ENCODE results near the gene CNN2. TPM values are rescaled to one million over a fixed set of nuclear protein-coding genes. Genes with fewer than 3 reads are reported as not detected.

CNN2 gene
- total RNA-seq, 1 donor from 2014 or later: 189 TPM

- peak; percentile 70 for DNase-seq (ENCODE audit: low read depth)
- Histone ChIP-seq H3K36me3 (ENCODE audit: control insufficient read depth, insufficient read depth, low read length) (no peaks in the 10 kb centered on the region), H3K27me3 (ENCODE audit: control insufficient read depth, insufficient read depth, low read length) (no peaks in the 10 kb centered on the region), H3K4me3 (ENCODE audit: low read depth, low read length) (peak overlapping the region; percentile 42)
- FAIRE-seq: no peak
- no peak for TF ChIP-seq CTCF (IDR thresholded peaks at IDR 0.05; ENCODE audit: insufficient read depth, low read length, severe bottlenecking)
Measured at GRCh38 chr19:1082165-1082927, 55.9 kb downstream of the CNN2 start.

DNA sequence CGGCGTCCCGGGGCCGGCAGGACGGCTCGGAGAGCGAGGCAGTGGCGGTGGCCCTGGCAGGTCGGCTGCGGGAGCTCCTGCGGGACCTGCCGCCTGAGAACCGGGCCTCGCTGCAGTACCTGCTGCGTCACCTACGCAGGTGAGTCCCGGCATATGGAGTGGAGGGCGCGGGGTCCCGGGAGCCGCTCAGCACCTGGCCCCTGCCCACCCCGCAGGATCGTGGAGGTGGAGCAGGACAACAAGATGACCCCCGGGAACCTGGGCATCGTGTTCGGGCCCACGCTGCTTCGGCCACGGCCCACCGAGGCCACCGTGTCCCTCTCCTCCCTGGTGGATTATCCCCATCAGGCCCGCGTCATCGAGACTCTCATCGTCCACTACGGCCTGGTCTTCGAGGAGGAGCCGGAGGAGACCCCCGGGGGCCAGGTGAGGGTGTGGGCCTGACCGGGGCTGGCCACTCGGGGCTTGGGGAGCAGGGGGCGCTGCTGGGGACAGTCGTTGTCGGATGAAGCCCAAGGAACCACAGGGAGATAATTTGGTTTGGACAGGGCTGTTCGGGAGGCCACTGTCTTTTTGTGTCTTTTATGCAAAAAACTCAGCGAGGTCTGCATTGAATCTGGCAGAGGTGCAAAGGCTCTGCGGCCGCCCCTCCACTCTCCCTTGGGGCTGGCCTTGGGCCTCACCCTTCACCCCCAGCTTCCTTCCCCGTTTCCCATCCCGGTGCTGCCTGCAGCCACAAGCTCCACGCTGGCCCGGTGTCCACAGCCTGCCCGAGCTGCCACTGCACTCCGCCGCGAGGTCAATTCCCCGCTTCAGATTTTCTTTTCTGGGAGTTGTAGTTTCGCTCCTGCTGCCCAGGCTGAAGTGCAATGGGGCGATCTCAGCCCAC is 56.8 kb downstream of the CNN2 start:
- Histone ChIP-seq H3K27me3 (ENCODE audit: control insufficient read depth, insufficient read depth, low read length) (no peaks in the 10 kb centered on the region), H3K36me3 (ENCODE audit: control insufficient read depth, insufficient read depth, low read length) (peaks cover 5% of the 10 kb centered on the region), H3K4me3 (ENCODE audit: low read depth, low read length) (peak overlapping the region; percentile 42)
- FAIRE-seq (no peak), DNase-seq (ENCODE audit: low read depth) (no peak)
- TF ChIP-seq CTCF (IDR thresholded peaks at IDR 0.05; ENCODE audit: insufficient read depth, low read length, severe bottlenecking): no peak

GRCh38 chr19:1084024-1084868 is 57.8 kb downstream of the CNN2 start:
- DNase-seq (ENCODE audit: low read depth) (no peak), FAIRE-seq (no peak)
- Histone ChIP-seq H3K4me3 (ENCODE audit: low read depth, low read length) (no peak overlapping the region), H3K36me3 (ENCODE audit: control insufficient read depth, insufficient read depth, low read length) (peaks cover 7% of the 10 kb centered on the region), H3K27me3 (ENCODE audit: control insufficient read depth, insufficient read depth, low read length) (no peaks in the 10 kb centered on the region)
- no peak for TF ChIP-seq CTCF (IDR thresholded peaks at IDR 0.05; ENCODE audit: insufficient read depth, low read length, severe bottlenecking)

DNA sequence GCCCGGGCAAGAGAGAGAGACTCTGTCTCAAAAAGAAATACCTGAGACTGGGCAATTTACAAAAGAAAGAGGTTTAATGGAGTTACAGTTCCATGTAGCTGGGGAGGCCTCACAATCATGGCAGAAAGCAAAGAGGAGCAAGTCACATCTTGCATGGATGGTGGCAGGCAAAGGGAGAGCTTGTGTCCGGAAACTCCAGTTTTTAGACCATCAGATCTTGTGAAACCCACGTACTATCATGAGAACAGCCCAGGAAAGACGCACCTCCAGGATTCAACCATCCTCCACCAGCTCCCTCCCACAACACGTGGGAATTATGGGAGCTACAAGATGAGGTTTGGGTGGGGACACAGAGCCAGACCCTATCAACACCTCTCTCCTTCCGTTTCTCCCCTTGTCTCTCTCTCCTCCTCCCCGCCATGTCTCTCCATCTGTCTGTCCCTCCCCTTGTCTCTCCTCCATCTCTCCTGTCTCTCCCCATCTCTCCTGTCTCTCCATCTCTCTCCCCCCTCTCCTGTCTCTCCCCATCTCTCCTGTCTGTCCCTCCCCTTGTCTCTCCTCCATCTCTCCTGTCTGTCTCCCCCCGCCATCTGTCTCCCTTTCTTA is 58.7 kb downstream of the CNN2 start:
- Histone ChIP-seq H3K27me3 (ENCODE audit: control insufficient read depth, insufficient read depth, low read length) (no peaks in the 10 kb centered on the region), H3K36me3 (ENCODE audit: control insufficient read depth, insufficient read depth, low read length) (peaks cover 7% of the 10 kb centered on the region), H3K4me3 (ENCODE audit: low read depth, low read length) (no peak overlapping the region)
- FAIRE-seq: no peak
- TF ChIP-seq CTCF (IDR thresholded peaks at IDR 0.05; ENCODE audit: insufficient read depth, low read length, severe bottlenecking): no peak
- peak; percentile 50 for DNase-seq (ENCODE audit: low read depth)

- TF ChIP-seq CTCF (IDR thresholded peaks at IDR 0.05; ENCODE audit: insufficient read depth, low read length, severe bottlenecking): no peak
- no peak for FAIRE-seq
- peaks cover 9% of the 10 kb centered on the region for H3K36me3 ChIP-seq (ENCODE audit: control insufficient read depth, insufficient read depth, low read length)
- DNase-seq (ENCODE audit: low read depth): no peak
- H3K27me3 ChIP-seq (ENCODE audit: control insufficient read depth, insufficient read depth, low read length): no peaks in the 10 kb centered on the region
- H3K4me3 ChIP-seq (ENCODE audit: low read depth, low read length): no peak overlapping the region
Measured at GRCh38 chr19:1085676-1086442, 59.5 kb downstream of the CNN2 start.

Data from bronchial epithelial cell (primary cell).